T-helper 9 cell (primary cell): ENCODE measurements around the gene SRD5A1.

ENCODE experiments used
- DNase-seq: peaks from one replicate; pipeline ENCODE4 v3.0.0-alpha.2; 2020
- total RNA-seq, 2 donors: gene quantifications; one replicate each; lab custom pipeline; 2026; lab: John Stamatoyannopoulos, UW

The SRD5A1 gene, protein sequence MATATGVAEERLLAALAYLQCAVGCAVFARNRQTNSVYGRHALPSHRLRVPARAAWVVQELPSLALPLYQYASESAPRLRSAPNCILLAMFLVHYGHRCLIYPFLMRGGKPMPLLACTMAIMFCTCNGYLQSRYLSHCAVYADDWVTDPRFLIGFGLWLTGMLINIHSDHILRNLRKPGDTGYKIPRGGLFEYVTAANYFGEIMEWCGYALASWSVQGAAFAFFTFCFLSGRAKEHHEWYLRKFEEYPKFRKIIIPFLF
- total RNA-seq, result 4.1 to 9.4 reads per million in 2 donors

DNA sequence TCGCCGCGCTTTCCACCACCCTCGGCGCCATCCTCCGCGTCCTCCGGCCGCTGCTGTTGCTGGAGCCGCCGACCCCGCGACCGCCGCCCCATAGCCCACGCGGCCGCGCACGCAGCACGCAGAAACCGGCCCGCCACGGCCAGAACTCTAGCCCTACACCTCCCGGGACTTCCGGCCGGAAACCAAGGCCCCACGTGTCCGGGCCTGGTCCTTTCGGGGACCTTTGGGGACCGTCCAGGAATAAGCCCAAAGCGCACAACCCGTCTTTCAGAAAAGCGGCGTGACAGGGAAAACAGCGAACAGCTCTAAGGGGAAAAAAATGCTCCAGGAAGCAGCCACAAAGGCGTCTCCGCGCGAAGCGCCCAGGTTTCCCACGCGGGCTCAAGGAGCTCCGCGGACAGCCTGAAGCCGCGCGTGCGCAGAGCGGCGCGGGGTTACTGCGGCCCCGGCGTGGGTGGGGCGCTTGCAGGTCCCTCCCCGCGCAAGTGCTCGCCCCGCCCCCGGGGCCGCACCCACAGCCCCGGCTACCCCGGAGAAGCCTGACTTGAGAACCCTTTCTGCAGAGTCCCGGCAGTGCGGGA lies at the start of gene SRD5A1, which contains the start of gene NSUN2:
Gene SRD5A1, plus strand, starts transcription at position 553 of the 581 bp plus-strand sequence. CDS start 137 bp downstream, outside the sequence.
Gene NSUN2, minus strand, starts transcription at position 157 of the 581 bp plus-strand sequence. Its CDS starts 65 bp downstream, at position 92.
- DNase-seq, result peak; percentile 89

DNA sequence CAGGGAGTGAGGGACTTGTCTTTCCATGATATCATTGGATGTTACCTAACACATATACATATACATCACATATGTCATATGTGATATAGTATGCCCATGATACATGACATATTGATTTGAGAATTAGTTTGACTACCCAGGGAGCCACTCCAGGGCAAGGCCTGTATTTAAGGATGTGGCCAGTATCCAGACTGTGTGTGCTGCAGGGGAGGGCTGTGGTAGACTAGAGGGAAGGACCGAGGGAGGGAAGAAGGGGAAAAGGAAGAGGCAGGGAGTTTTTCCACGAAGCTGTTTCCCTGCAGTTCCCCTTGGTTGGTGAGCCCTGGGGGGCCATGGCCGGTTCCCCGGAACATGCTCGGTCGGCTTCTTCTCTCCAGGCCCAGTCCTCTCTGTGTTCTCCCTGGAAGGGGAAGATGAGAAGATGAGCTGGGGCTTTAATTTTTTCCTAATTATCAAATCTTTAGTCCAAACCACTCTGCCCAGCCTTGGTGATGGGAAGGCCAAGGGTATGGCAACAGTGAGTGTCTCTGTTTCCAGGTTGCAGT lies 49.1 kb upstream of the SRD5A1 start:
- DNase-seq, result no peak

DNA sequence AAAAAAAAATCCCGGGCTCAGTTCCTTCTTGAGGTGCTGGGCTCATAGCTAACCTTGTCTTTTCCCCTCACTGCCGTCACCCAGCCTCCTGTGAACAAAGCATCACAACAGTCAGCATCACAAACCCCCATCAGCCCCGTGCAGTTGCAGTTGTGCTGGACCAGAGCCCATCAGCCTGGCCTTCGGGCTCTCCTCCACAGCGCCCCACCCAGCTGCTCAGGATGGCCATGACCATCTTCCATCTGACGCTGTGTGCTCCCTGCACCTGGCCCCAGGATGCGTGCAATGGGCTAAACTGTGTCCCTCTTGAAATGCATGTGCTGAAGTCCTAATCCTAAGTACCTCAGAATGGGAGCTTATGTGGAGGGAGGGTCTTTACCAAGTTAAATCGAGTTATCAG lies 48.5 kb upstream of the SRD5A1 start:
- DNase-seq, result no peak

DNA sequence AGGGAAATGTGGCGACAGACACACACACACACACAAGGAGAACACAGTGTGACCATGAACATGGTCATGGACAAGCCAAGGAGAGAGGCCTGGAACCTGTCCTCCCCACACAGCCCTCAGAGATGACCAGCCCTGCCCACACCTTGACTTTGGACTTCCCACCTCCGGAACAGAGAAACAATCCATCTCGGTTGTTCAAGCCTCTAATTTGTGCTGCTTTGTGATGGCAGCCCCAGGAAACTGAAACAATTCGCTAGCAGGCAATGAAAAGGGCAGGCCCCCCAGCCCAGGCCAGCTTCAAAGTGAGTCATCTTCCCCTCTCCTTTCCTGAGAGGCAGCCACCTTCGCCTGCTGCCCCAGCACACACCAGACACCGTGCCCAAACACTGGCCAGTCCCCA lies 48.1 kb upstream of the SRD5A1 start:
- no peak for DNase-seq

DNA sequence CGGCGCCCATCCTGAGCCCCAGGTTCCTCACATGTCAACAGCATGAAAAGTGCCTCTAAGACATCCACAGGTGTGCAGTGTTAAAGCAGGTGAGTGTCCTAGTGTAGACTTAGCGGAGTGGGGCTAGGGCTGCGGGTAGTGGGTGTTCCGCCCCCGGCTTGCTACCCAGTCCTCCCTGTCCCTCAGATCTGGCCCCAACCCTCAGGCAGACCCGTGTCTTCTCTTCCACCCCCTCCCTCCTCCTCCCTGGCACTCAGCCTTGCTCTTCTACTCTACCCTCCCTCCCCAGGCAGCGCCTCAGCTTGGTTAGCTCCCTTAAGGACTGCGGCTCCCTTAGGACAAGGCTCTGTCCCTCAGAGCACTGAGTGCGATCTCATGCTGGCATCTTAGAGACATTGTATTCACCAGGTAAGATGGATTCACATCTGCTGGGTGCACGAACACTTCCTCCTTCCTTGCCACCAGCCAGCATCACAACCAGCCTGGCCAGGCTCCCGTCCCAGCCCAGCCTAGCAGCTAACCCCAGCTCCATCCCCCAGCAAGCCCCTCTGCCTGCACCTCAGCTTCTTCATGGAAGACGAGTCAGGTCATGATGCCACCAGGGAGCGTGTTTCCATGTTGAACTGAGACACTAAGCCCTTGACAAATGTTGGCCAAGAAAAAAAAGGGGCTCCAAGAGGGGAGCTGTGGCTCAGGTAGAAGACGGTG lies 47.1 kb upstream of the SRD5A1 start:
- no peak for DNase-seq

DNA sequence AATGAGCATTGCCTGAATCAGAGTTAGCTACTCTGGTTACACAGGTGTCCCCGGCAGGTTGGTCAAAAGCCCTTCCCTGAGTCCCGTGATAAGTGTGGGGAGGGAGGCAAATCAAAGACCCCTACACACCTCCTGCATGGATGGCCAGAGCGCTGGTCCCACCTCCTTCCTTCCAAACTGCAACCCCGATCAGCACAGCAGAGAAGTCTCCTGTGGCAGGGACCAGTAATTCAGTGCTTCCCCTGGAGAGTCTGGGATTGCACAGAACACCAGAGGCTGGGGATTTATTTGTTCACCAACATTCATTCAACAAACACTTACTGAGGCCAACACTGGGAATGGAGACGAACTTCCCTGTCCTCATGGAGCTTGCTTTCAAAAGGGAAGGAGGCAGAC lies 46.6 kb upstream of the SRD5A1 start:
- no peak for DNase-seq

DNA sequence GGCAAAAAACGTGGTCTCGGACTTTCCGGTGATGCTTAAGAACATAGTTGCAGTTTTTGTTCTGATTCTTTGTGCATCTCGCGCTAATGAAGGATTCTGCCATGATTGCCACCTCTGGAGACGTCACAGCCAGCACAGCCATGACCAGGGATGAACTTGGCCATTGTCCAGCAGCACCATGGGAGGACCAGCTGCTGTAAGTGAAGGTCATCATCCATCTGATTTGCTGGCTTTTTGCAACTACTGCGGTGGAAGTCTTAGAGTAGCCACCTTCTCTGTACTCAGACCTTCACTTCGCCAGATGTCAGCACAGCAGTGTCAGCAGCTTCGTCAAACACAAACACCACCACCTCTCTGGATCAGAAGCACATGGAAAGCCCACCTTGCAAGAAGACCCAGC lies 46.1 kb upstream of the SRD5A1 start:
- DNase-seq, result no peak

DNA sequence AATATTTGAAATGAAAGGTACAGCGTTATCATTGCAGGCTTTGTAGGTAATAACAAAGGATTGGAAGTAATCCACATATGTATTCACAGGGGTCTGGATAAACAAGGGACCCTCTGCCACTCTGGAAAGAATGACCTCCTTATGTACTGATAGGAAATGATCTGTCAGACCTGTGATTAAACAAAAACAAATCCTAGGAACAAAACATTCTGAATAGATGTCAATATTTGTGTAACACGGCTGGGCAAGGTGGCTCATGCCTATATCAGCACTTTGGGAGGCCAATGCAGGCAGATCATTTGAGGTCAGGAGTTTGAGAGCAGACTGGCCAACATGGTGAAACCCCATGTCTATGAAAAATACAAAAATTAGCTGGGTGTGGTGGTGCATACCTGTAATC lies 42.7 kb upstream of the SRD5A1 start:
- DNase-seq, result no peak

DNA sequence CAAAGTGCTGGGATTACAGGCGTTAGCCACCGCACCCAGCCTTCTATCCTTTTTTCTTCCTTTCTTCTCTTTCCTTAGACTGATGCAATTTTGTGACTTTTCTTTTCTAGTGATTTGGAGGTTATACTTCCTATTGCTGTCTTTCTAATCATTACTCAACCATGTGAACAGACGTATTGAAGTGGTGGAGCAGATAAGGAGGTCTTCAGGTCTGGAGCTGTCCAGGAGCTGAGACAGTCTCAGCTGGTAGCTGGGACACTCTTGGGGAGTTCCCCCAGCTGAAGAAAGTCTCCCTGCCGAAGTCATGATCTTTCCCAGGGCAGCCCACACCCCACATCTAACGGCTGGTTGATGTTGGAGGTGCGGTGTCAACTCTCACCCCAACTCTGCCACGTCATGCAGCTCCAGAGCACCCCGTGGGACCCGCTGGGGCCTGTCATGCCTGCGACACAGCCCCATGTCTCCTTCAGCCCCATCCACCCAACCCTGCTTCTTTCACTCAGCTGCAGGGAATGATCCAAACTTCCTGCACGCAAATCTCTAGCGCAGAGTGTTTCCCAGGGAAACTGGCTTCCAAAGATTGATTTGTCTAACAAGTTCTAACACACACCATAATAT lies 41.5 kb upstream of the SRD5A1 start:
- no peak for DNase-seq

DNA sequence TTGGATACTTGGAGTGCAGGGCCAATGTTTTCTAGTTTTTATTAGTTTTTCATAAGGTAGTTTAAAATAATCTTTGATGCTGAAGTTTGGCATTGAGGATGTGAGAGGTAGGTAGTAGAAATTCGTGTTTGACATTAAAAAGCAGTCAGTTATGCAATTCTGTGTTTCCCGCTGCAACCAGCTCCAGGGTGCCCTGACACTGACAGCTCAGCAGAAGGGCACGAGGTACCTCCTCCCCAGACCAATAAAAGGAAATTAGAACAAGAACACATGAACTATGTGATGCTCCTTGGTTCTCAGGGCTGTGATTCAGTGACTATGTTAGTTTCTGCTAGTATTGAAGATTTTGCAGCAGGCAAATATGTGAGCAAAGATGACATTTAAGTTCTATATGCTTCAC lies 40.6 kb upstream of the SRD5A1 start:
- no peak for DNase-seq

DNA sequence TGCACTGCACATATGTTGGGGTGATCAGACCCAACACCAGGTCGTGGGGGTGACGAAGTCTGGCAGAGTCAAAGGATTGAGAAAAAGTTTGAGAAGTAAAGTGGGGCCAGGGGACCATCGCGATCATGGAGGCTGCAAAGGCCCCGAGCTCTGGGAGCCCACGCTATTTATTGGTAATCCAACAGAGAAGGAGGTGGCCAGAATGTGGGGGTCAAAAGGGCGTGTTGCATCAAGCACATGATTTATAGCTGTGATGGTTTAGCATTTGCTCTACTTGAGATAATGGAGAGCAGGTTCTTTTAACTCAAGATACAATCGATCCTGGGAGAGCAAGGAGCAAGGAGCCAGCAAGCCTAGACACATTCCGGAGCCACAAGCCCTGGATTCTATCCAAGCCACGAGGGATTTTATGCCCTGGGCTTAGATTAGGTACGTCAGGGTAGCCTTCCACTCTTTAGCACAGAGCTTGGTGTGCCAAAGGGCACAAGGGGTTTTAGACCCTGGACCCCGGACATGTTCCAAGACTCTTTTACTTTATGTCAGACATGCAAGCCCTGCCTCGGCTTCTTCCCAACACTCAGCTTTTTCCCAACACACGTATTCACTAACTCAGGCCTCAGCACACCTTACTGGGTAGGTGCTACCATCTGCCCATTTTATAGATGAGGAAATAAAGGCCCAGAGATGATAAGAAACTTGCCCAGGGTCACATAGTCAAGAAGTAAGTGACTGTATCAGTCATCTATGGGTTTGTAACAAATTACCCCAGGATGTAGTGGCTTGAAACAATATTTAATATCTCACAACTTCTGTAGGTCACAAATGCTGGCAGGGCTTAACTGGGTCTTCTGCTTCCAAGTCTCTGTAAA lies 39.9 kb upstream of the SRD5A1 start:
- no peak for DNase-seq

DNA sequence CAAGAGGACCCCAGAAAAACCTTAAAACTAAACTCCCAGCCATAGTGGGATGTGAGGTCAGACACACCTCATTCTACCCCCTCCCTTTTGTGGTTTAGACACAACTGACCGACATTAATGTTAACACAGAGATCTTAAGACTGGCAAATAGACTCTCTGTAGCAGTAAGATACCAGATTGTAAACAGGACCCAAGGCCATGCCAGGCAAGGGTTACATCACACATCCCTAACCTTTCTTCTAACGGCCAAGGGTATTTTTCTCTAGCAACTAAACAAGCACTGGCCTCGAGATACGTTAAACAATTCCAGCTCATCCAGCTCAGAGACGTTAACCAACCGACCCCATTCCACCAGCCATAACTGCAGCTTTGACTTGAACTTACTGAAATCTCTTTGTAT lies 39.2 kb upstream of the SRD5A1 start:
- no peak for DNase-seq

DNA sequence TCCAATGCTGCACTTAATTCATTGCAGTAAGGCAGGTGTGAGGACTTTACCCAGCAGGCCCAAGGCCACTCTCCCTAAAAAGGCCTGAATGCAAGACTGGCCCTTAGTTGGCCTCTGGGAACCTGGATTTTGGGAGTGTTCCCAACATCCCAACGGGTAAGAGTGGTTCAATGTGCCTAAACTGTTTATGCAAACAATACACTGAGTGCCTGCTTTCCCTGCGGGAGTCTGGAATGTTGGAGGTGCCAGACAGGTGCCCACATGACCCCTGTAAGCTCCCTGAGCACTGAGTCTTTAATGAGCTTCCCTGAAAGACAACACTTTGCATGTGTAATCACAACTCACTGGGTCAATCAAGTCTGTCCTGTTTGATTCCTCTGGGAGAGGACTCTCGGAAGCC lies 37.8 kb upstream of the SRD5A1 start:
- DNase-seq, result no peak

DNA sequence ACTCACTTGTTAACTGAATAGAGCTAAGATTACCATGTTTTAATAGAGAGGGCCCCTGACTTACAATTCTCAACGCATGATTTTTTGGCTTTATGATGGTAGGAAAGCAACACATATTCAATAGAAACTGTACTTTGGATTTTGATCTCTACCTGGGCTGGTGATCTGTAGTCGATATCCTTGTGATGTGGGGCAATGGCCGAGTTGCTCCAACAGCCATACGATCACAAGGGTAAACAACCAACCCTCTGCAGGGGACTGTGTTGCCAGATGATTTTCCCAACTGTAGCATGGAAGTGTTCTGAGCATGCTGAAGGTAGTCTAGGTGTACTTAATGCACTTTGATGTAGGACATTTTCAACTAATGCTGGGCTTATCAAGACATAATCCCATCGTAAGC lies 36.9 kb upstream of the SRD5A1 start:
- DNase-seq, result no peak

DNA sequence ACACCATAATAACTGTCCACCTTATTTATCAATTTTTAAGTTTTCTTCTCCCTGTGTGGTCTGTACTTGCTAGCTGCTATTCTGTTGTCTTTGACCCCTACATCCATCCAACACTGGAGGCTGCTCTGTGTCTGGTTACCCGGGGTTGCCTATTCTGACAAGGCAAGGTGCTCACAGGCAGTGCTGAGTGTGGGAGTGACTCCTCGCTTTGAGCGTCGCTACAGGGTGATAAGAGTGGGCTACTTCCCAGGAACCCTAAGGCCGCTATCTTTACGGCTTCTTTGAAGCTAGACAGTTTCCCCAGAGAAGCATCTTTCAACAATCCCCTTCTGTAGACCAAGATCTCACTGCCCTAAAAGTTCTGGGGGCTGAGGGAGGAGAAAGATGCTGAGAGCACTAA lies 35.7 kb upstream of the SRD5A1 start:
- DNase-seq, result no peak

DNA sequence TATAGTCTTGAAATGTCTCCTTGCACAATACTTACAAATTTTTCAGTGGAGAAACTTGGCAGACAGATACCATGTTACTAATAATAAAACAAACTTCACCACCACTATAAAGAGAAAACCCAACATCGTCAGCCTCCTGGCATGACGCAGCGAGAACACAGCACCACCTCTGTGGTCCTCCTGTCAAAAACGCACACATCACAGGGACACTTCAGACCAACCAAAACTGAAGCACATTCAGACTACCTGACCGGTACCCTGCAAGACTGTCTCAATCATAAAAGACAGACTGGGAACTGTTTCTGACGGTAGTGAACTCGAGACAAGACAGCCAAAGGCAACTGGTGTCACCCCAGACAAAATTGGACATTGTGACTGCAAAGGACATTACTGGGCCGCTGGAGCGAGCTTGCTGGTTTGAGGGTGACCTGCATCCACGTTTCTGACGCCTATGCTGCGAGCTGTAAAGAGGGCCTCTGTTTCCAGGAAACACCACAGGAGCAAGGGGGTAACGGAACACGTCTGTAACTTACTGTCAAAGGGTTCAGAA lies 34.8 kb upstream of the SRD5A1 start:
- no peak for DNase-seq

DNA sequence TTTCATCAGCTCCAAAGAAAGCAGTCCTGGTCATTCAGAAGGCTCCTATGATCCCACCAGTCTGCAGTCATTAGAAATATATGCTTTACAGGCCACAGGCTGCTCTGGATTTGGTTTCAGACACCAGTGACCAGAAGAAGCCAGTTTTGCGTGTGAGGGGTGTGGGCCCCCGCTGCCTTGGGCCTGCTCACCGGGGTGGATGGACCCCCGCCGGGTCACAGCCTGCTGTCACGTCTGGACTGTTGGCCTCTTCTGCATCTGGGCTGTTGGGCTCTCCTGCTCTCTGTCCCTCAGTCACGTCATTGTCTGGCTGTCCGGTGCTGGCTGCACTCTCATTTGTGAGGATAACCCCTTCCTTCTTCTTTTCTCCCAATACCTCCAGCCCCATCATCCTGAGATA lies 33.5 kb upstream of the SRD5A1 start:
- no peak for DNase-seq

DNA sequence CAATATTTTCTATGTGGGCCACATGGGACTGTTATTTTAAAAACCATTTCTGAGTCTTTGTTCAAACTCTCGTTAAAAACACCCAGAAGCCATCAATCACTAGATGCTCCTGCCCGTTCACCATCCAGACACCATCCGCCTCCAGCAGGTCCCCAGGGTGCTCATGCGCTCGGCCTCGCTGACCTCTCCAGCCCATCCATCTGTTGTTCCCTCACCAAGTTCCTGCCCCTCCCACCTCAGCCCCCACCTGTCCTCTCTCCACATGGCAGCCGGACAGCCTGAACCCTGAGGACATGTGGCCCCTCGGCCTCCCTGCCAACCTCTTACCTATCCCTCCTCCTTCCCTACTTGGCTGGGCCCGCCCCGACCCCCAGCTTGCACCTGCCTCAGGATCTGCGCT lies 32.0 kb upstream of the SRD5A1 start:
- no peak for DNase-seq

DNA sequence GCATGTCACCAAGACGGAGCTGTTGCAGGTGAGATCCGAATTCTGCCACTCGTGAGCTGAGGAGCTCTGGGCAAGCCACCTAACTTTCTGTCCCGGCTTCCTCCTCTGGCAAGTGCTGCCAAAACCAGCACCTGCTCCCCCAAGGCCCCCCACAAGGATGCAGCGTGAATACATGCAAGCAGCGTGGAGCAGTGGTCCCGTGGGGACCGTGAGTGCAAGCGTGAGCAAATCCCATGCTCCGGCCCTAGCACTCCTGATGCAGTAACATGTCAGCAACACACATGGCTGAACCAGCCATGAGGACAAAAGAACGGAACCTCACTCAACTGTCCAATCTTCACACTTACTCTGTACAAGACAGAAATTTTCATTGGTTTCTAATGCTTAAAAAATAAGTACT lies 31.4 kb upstream of the SRD5A1 start:
- no peak for DNase-seq

DNA sequence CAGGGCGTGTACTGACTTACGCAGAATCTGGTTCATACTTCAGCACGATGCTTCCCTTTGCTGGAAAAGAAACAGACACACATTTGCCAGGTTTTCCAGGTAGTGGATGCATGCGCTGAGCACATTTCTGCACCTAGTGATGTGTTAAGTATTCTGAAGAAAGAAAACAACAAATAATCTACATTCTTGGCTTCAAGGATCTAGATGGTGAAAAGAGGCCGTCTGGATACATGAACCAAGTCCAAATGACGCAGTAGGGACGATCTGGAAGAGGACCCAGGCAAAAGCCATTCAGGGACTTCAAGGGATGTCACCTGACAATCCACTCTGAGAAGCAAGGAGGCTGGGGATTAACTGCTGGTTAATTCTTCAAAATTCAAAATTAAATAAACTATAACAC lies 30.8 kb upstream of the SRD5A1 start:
- no peak for DNase-seq

DNA sequence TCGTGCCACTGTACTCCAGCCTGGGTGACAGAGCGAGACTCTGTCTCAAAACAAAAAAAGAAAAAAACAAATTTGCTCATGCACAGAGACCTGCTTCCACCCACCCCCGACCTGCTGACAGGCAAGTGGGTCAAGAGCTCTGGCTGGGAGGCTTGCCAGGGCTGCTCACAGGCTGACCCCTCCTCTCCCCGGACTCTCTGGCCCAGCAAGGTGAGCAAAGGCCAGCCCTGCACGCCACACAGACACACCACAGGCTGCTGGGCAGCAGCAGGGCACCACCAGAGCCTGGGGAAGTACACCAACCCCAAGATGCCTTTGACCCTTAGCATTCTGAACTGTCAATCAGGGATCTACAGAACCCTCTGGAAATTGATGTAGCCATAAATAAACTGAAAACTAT lies 29.6 kb upstream of the SRD5A1 start:
- no peak for DNase-seq

DNA sequence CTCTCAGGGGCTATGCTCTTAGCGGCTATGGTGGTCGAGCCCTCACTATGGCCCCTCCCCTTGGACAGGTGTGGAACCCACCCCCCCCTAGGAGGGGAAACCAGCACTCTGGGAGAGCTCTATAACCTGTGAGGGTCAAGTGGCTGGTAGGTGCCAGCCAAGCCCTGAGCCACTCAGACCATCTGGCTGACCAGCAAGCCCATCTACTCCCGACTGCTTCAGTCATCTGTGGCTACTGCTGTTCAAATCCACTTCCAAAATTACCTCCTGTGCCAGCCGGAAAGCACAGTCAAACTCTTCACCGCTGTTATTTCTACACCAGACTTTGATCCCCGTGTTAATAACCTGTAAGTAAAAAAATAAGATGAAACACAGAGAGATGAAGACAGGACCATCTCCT lies 28.9 kb upstream of the SRD5A1 start:
- DNase-seq, result no peak
